Activated naive CD4-positive, alpha-beta T cell treated with anti-CD3 and anti-CD28 coated beads, Interleukin-2, amount 10 ng/mL, durations not matched to agents 5 hours and 36 hours (primary cell): ENCODE data around the gene CLK4. TPM values are rescaled to one million over a fixed set of nuclear protein-coding genes. Genes with fewer than 3 reads are reported as not detected.

Experiments used
- total RNA-seq, 2 experiments: library from RNA; stranded (reverse); gene quantifications; one replicate each; pipeline ENCODE4 v1.2.3, GENCODE V29; 2021

Gene CLK4
- total RNA-seq: 10 to 100 TPM; 38.1 to 41.8 TPM

GRCh38 chr5:178626484-178627258, at the start of gene CLK4:
Gene CLK4 (minus strand): TSS chr5:178627050. CDS start chr5:178623416, 3,634 bp downstream.

GRCh38 chr5:178590141-178590923, 36.5 kb downstream of the CLK4 start, which contains the start of gene COL23A1:
Gene COL23A1 (minus strand): TSS chr5:178590393.

Other genes with a start within 250 kb of the CLK4 start
- under 1 TPM; 0.18 to 0.19 TPM for gene COL23A1, start 36.7 kb downstream of the CLK4 start, total RNA-seq
- 10 to 100 TPM; 11.1 to 12.8 TPM for gene ZNF354A, start 103.6 kb upstream of the CLK4 start, total RNA-seq
- 10 to 100 TPM; 17.2 to 20.7 TPM for gene ZNF354B, start 232.9 kb upstream of the CLK4 start, total RNA-seq